ENCODE data around the gene KCNJ15. TPM values are rescaled to one million over a fixed set of nuclear protein-coding genes. Genes with fewer than 3 reads are reported as not detected.

KCNJ15 gene
- polyA plus RNA-seq, 2 of the 4 experiments (the other 2 are of a cell fraction), result 0.19 to 0.30 TPM

DNA sequence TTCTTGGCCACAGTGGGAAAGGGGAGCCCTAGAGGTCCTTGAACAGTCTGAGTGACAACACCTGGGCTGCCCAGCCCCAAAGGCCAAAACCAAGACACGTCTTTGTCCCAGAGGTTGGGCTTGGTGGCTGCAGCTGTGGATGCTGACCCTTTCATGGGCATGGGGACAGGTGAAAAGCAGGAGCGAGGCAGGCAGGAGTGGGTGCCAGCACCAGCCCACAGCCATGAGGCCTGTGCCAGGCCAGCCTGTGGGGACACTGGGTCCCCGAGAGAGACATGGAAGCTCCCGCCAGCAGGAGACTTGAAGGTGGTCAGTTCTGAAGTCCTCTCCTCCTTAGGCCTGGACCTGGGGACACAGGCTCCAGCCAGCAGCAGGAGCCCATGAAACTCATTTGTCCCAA, 98.6 kb downstream of the KCNJ15 start:
- Histone ChIP-seq H3K27ac (peak overlapping the region; percentile 84 to 86), H3K9me3 (peaks cover 5% of the 10 kb centered on the region; the same call in 1 of the 3 replicates), H3K4me2 (0 out of 3 replicates have a peak overlapping the region, but pooled peaks have one; percentile 28), H3K4me3 (no peak overlapping the region), H3K4me1 (peaks cover 29% of the 10 kb centered on the region)
- ChIA-PET POLR2A (no interaction called here), CTCF (interaction anchor here (0.7 to 4.0 kb wide), 38 partner anchors 9 to 819 kb away, joined by 3 to 81 read pairs (median 5); no protein-coding TSS in a partner anchor)
- DNase-seq (ENCODE audit: low read depth in 1 of 2, low spot score in 1 of 2) (no peak), ATAC-seq (no peak), FAIRE-seq (no peak)
- 91% methylated on average over 3 of the region's 4 CpGs for WGBS (ENCODE audit: missing lambda C conversion rate)
- no peak for TF ChIP-seq ZC3H11A (IDR thresholded peaks at IDR 0.05)
- TF ChIP-seq MAZ (IDR thresholded peaks at IDR 0.05; ENCODE audit: borderline replicate concordance, low read depth, low read length), result no peak
- TF ChIP-seq GATA3 (IDR thresholded peaks at IDR 0.05; ENCODE audit: borderline replicate concordance), result no peak
- no peak for TF ChIP-seq ZFP36 (IDR thresholded peaks at IDR 0.05; ENCODE audit: borderline replicate concordance, partially characterized antibody)
- TF ChIP-seq TP53 (CRISPR knock-in tag; IDR thresholded peaks at IDR 0.05), result no peak
- TF ChIP-seq, protein P1, sequence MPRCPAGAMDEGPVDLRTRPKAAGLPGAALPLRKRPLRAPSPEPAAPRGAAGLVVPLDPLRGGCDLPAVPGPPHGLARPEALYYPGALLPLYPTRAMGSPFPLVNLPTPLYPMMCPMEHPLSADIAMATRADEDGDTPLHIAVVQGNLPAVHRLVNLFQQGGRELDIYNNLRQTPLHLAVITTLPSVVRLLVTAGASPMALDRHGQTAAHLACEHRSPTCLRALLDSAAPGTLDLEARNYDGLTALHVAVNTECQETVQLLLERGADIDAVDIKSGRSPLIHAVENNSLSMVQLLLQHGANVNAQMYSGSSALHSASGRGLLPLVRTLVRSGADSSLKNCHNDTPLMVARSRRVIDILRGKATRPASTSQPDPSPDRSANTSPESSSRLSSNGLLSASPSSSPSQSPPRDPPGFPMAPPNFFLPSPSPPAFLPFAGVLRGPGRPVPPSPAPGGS (IDR thresholded peaks at IDR 0.05), result no peak
- no peak for TF ChIP-seq CBX8 (IDR thresholded peaks at IDR 0.05)
- TF ChIP-seq RARB (CRISPR knock-in tag; IDR thresholded peaks at IDR 0.05), result no peak
- TF ChIP-seq EHF (CRISPR knock-in tag; IDR thresholded peaks at IDR 0.05), result no peak
- no peak for TF ChIP-seq TFCP2L1 (CRISPR knock-in tag; IDR thresholded peaks at IDR 0.05)
- TF ChIP-seq, protein P2, sequence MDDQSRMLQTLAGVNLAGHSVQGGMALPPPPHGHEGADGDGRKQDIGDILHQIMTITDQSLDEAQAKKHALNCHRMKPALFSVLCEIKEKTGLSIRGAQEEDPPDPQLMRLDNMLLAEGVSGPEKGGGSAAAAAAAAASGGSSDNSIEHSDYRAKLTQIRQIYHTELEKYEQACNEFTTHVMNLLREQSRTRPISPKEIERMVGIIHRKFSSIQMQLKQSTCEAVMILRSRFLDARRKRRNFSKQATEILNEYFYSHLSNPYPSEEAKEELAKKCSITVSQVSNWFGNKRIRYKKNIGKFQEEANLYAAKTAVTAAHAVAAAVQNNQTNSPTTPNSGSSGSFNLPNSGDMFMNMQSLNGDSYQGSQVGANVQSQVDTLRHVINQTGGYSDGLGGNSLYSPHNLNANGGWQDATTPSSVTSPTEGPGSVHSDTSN (IDR thresholded peaks at IDR 0.05), result no peak
- no peak for TF ChIP-seq HDAC2 (IDR thresholded peaks at IDR 0.05)
- TF ChIP-seq FOSB (CRISPR knock-in tag; IDR thresholded peaks at IDR 0.05), result no peak
- no peak for TF ChIP-seq CEBPB (IDR thresholded peaks at IDR 0.05)
- no peak for TF ChIP-seq HEYL (CRISPR knock-in tag; IDR thresholded peaks at IDR 0.05)
- TF ChIP-seq NPAS2 (CRISPR knock-in tag; IDR thresholded peaks at IDR 0.05; ENCODE audit: borderline replicate concordance), result no peak
- no peak for TF ChIP-seq BHLHE40 (IDR thresholded peaks at IDR 0.05; ENCODE audit: low read depth, low read length)
- no peak for TF ChIP-seq USF2 (IDR thresholded peaks at IDR 0.05)

GRCh38 chr21:38355992-38356781, 99.4 kb downstream of the KCNJ15 start:
- FAIRE-seq (no peak), ATAC-seq (peak; percentile 83 to 93; a peak in 5 of 6 replicates), DNase-seq (ENCODE audit: low read depth in 1 of 2, low spot score in 1 of 2) (peak; percentile 58 to 66)
- 0 out of 3 replicates have a peak overlapping the region, but pooled peaks have one; percentile 28 for H3K4me2 ChIP-seq
- TF ChIP-seq RAD21 (conservative IDR thresholded peaks at IDR 0.05 in 1 of 2, IDR thresholded peaks at IDR 0.05 in 1 of 2) (peak; percentile 97 to 98), SMC3 (IDR thresholded peaks at IDR 0.05) (peak; percentile 90), CTCF (IDR thresholded peaks at IDR 0.05) (peak; percentile 80), GATA3 (IDR thresholded peaks at IDR 0.05; ENCODE audit: borderline replicate concordance) (no peak)
- peaks cover 24% of the 10 kb centered on the region for H3K4me1 ChIP-seq
- ChIA-PET POLR2A (no interaction called here), CTCF (interaction anchor here (0.6 to 4.0 kb wide), 71 partner anchors 9 to 1190 kb away, joined by 3 to 81 read pairs (median 3); partner anchors contain the start of gene KCNJ6)
- no peak overlapping the region for H3K4me3 ChIP-seq
- H3K9me3 ChIP-seq, result no peaks in the 10 kb centered on the region
- 7% methylated on average over 13 of the region's 20 CpGs for WGBS (ENCODE audit: missing lambda C conversion rate)
- H3K27ac ChIP-seq, result peak overlapping the region; percentile 84 to 86

Other genes with a start within 250 kb of the KCNJ15 start
- gene ERG, start 241.5 kb downstream of the KCNJ15 start, polyA plus RNA-seq (2011; rRNA removed), result not detected in 2 replicates
- gene ERG, start 241.5 kb downstream of the KCNJ15 start, polyA plus RNA-seq (2017; fragmentation: RNase III; extraction: RNeasy Plus Mini Kit Qiagen cat#74134 plus additional on column Dnase treatment), result 0.07 TPM in 1 of 3 replicates, not detected in the others